Measurements from ENCODE around the gene DYSF.

- no peak for TF ChIP-seq CTCF (IDR thresholded peaks at IDR 0.05; ENCODE audit: low read length)
- TF ChIP-seq EZH2 (optimal IDR thresholded peaks at IDR 0.05; ENCODE audit: low read depth, low read length): no peak
- no peak for TF ChIP-seq EZH2phosphoT487 (IDR thresholded peaks at IDR 0.05; ENCODE audit: low read length)
Observed at GRCh38 chr2:71643674-71644357, 190.5 kb downstream of the DYSF start.
